GM21576 (cell line): ENCODE data around the gene COP1.
"Not testable (repeated sequence)": the region's sequence is repeated elsewhere in the genome, so short reads cannot be mapped to it uniquely, and the experiment has no call there.

ENCODE experiments used
- ATAC-seq: cut with Tn5 transposase; IDR thresholded peaks from one replicate; pipeline ENCODE4 v1.9.1; 2021; ENCODE audit warnings: mild to moderate bottlenecking, moderate library complexity; ENCODE audit not compliant: unreplicated experiment

COP1 gene

GRCh38 chr1:176206961-176207902 is at the start of gene COP1:
TSS of gene COP1 (minus strand) at chr1:176207286. CDS start at chr1:176206978, 308 bp downstream.
- ATAC-seq = peak; percentile 80

- ATAC-seq = no peak
Observed at GRCh38 chr1:176252191-176252590, 45.1 kb upstream of the COP1 start.

- ATAC-seq = no peak
Observed at GRCh38 chr1:176244851-176245250, 37.8 kb upstream of the COP1 start.

- no peak for ATAC-seq
Observed at GRCh38 chr1:176243746-176244145, 36.7 kb upstream of the COP1 start.

- no peak for ATAC-seq
Observed at GRCh38 chr1:176241385-176242015, 34.4 kb upstream of the COP1 start.

GRCh38 chr1:176233657-176234056 is 26.6 kb upstream of the COP1 start:
- ATAC-seq = not testable (repeated sequence)

- no peak for ATAC-seq
Observed at GRCh38 chr1:176227579-176227978, 20.5 kb upstream of the COP1 start.

GRCh38 chr1:176225911-176226310 is 18.8 kb upstream of the COP1 start:
- ATAC-seq = no peak

GRCh38 chr1:176225479-176225875 is 18.4 kb upstream of the COP1 start:
- ATAC-seq = no peak

- no peak for ATAC-seq
Observed at GRCh38 chr1:176222196-176222595, 15.1 kb upstream of the COP1 start.

GRCh38 chr1:176220100-176220689 is 13.1 kb upstream of the COP1 start:
- ATAC-seq = no peak

- no peak for ATAC-seq
Observed at GRCh38 chr1:176217461-176218099, 10.5 kb upstream of the COP1 start.

- no peak for ATAC-seq
Observed at GRCh38 chr1:176216031-176216430, 8.9 kb upstream of the COP1 start.

GRCh38 chr1:176211396-176212165 is 4.5 kb upstream of the COP1 start:
- no peak for ATAC-seq

- ATAC-seq = no peak
Observed at GRCh38 chr1:176208034-176208433, 948 bp upstream of the COP1 start.

- ATAC-seq = peak; percentile 22
Observed at GRCh38 chr1:176206006-176206960, 803 bp downstream of the COP1 start.

- no peak for ATAC-seq
Observed at GRCh38 chr1:176205332-176205914, 1.7 kb downstream of the COP1 start.

GRCh38 chr1:176204655-176205054 is 2.4 kb downstream of the COP1 start:
- ATAC-seq = not testable (repeated sequence)

GRCh38 chr1:176203735-176204134 is 3.4 kb downstream of the COP1 start:
- ATAC-seq = no peak
